GM21737 (cell line): ENCODE data around the gene KLK7.
"Not testable (repeated sequence)": the region's sequence is repeated elsewhere in the genome, so short reads cannot be mapped to it uniquely, and the experiment has no call there.

Experiments used
- ATAC-seq: cut with Tn5 transposase; IDR thresholded peaks from one replicate; pipeline ENCODE4 v1.9.1; 2021; ENCODE audit warnings: mild to moderate bottlenecking, moderate library complexity; ENCODE audit not compliant: unreplicated experiment

The KLK7 gene

GRCh38 chr19:50978772-50979390, 4.8 kb downstream of the KLK7 start:
- no peak for ATAC-seq

- no peak for ATAC-seq
These were observed 6.1 kb downstream of the KLK7 start for GRCh38 chr19:50977626-50978025.

GRCh38 chr19:50975766-50976165, 8.0 kb downstream of the KLK7 start:
- ATAC-seq, result no peak

- no peak for ATAC-seq
These were observed 8.8 kb downstream of the KLK7 start for GRCh38 chr19:50974702-50975556.

GRCh38 chr19:50972795-50973376, 10.8 kb downstream of the KLK7 start:
- ATAC-seq, result no peak

GRCh38 chr19:50969810-50970209, 13.9 kb downstream of the KLK7 start:
- ATAC-seq, result not testable (repeated sequence)

- no peak for ATAC-seq
These were observed 14.3 kb downstream of the KLK7 start, which contains the start of gene KLK6 for GRCh38 chr19:50969413-50969760. KLK6 (minus strand) TSS chr19:50969591; CDS start chr19:50968104, 1,487 bp downstream.

GRCh38 chr19:50968716-50969412, 14.9 kb downstream of the KLK7 start:
- no peak for ATAC-seq

- no peak for ATAC-seq
These were observed 15.6 kb downstream of the KLK7 start for GRCh38 chr19:50967929-50968715.

GRCh38 chr19:50964266-50964665, 19.5 kb downstream of the KLK7 start:
- ATAC-seq, result no peak

GRCh38 chr19:50963381-50963780, 20.3 kb downstream of the KLK7 start:
- ATAC-seq, result no peak

- ATAC-seq, result no peak
These were observed 21.5 kb downstream of the KLK7 start for GRCh38 chr19:50962245-50962644.

GRCh38 chr19:50959731-50960500, 23.8 kb downstream of the KLK7 start:
- ATAC-seq, result no peak

GRCh38 chr19:50957587-50957986, 26.1 kb downstream of the KLK7 start:
- no peak for ATAC-seq

- ATAC-seq, result no peak
These were observed 30.8 kb downstream of the KLK7 start, which contains the start of gene KLK5 for GRCh38 chr19:50952910-50953309. KLK5 (minus strand) TSS chr19:50953038; CDS start chr19:50952657, 381 bp downstream.

GRCh38 chr19:50949861-50950260, 33.9 kb downstream of the KLK7 start:
- ATAC-seq, result no peak

GRCh38 chr19:50947123-50947522, 36.6 kb downstream of the KLK7 start:
- ATAC-seq, result no peak

- no peak for ATAC-seq
These were observed 38.9 kb downstream of the KLK7 start for GRCh38 chr19:50944795-50945194.

- ATAC-seq, result no peak
These were observed 40.5 kb downstream of the KLK7 start for GRCh38 chr19:50943074-50943828.
